ENCODE data around the gene CORT.

CORT gene

GRCh38 chr1:10446790-10447422, 2.9 kb upstream of the CORT start:
- Histone ChIP-seq H3K9me3 (ENCODE audit: low read length) (no peaks in the 10 kb centered on the region), H3K4me3 (ENCODE audit: low read depth, low read length, poor library complexity, severe bottlenecking) (no peak overlapping the region)

GRCh38 chr1:10450156-10450814, 454 bp downstream of the CORT start:
- Histone ChIP-seq H3K79me2 (ENCODE audit: insufficient read depth, low read length) (no peaks in the 10 kb centered on the region), H3K27me3 (ENCODE audit: insufficient read depth, low read length) (no peaks in the 10 kb centered on the region), H3K9me2 (ENCODE audit: low read depth, low read length) (no peaks in the 10 kb centered on the region), H3K4me2 (ENCODE audit: low read length) (no peak overlapping the region), H3K4me3 (ENCODE audit: low read depth, low read length, poor library complexity, severe bottlenecking) (no peak overlapping the region), H2AFZ (ENCODE audit: low read length) (no peak overlapping the region), H3K9me3 (ENCODE audit: low read length) (no peaks in the 10 kb centered on the region), H3K4me1 (ENCODE audit: insufficient read depth, low read length, severe bottlenecking) (no peaks in the 10 kb centered on the region), H3K36me3 (ENCODE audit: insufficient read depth, low read length) (no peaks in the 10 kb centered on the region; the same call in 1 of the 2 replicates), H4K20me1 (ENCODE audit: insufficient read depth, low read length) (no peaks in the 10 kb centered on the region), H3K9ac (ENCODE audit: low read length) (no peak overlapping the region), H3K27ac (ENCODE audit: low read depth, low read length, poor library complexity, severe bottlenecking) (no peak overlapping the region), H3F3A (ENCODE audit: insufficient read depth, low read length) (no peaks in the 10 kb centered on the region)
- no peak for TF ChIP-seq CTCF (IDR thresholded peaks at IDR 0.05; ENCODE audit: low read length)
- no peak for TF ChIP-seq EZH2 (IDR thresholded peaks at IDR 0.05; ENCODE audit: borderline replicate concordance, low read length)

More at GRCh38 chr1:10446790-10447422, 2.9 kb upstream of the CORT start:
- H4K20me1 ChIP-seq (ENCODE audit: insufficient read depth, low read length): no peaks in the 10 kb centered on the region
- H3F3A ChIP-seq (ENCODE audit: insufficient read depth, low read length): no peaks in the 10 kb centered on the region
- no peaks in the 10 kb centered on the region for H3K79me2 ChIP-seq (ENCODE audit: insufficient read depth, low read length)
- H3K36me3 ChIP-seq (ENCODE audit: insufficient read depth, low read length): no peaks in the 10 kb centered on the region
- H3K4me2 ChIP-seq (ENCODE audit: low read length): no peak overlapping the region
- H3K9ac ChIP-seq (ENCODE audit: low read length): no peak overlapping the region
- no peak overlapping the region for H3K27ac ChIP-seq (ENCODE audit: low read depth, low read length, poor library complexity, severe bottlenecking)
- no peak overlapping the region for H2AFZ ChIP-seq (ENCODE audit: low read length)
- H3K27me3 ChIP-seq (ENCODE audit: insufficient read depth, low read length): no peaks in the 10 kb centered on the region
- H3K9me2 ChIP-seq (ENCODE audit: low read depth, low read length): no peaks in the 10 kb centered on the region
- no peak for TF ChIP-seq EZH2 (IDR thresholded peaks at IDR 0.05; ENCODE audit: borderline replicate concordance, low read length)
- TF ChIP-seq CTCF (IDR thresholded peaks at IDR 0.05; ENCODE audit: low read length): no peak
- no peaks in the 10 kb centered on the region for H3K4me1 ChIP-seq (ENCODE audit: insufficient read depth, low read length, severe bottlenecking)

- Histone ChIP-seq H3K9ac (ENCODE audit: low read length) (no peak overlapping the region), H3K36me3 (ENCODE audit: insufficient read depth, low read length) (no peaks in the 10 kb centered on the region; the same call in 1 of the 2 replicates), H3K27ac (ENCODE audit: low read depth, low read length, poor library complexity, severe bottlenecking) (no peak overlapping the region), H4K20me1 (ENCODE audit: insufficient read depth, low read length) (no peaks in the 10 kb centered on the region), H3K4me3 (ENCODE audit: low read depth, low read length, poor library complexity, severe bottlenecking) (no peak overlapping the region), H3K4me2 (ENCODE audit: low read length) (no peak overlapping the region), H3K9me2 (ENCODE audit: low read depth, low read length) (no peaks in the 10 kb centered on the region), H3K4me1 (ENCODE audit: insufficient read depth, low read length, severe bottlenecking) (no peaks in the 10 kb centered on the region), H3K27me3 (ENCODE audit: insufficient read depth, low read length) (no peaks in the 10 kb centered on the region), H2AFZ (ENCODE audit: low read length) (no peak overlapping the region), H3F3A (ENCODE audit: insufficient read depth, low read length) (no peaks in the 10 kb centered on the region), H3K9me3 (ENCODE audit: low read length) (no peaks in the 10 kb centered on the region), H3K79me2 (ENCODE audit: insufficient read depth, low read length) (no peaks in the 10 kb centered on the region)
- TF ChIP-seq CTCF (IDR thresholded peaks at IDR 0.05; ENCODE audit: low read length) (no peak), EZH2 (IDR thresholded peaks at IDR 0.05; ENCODE audit: borderline replicate concordance, low read length) (no peak)
These were observed 1.0 kb downstream of the CORT start for GRCh38 chr1:10450836-10451235.
